Left ventricle myocardium superior (tissue), 1 donor: ENCODE results near the gene VANGL2. TPM values are rescaled to one million over a fixed set of nuclear protein-coding genes. Genes with fewer than 3 reads are reported as not detected.

ENCODE experiments used
- ATAC-seq: fragments of 200-7000 bp; cut with Tn5 transposase; one replicate; pipeline ENCODE4 v1.9.1; 2020; ENCODE audit warnings: mild to moderate bottlenecking, moderate library complexity
- DNase-seq: peaks from one replicate; pipeline ENCODE4 v3.0.0-alpha.2; 2020
- intact Hi-C: fragments of 100-400 bp; cut with micrococcal nuclease; formaldehyde crosslinking; loops from one replicate; pipeline ENCODE4 v1.11.0; 2022
- total RNA-seq: library from RNA; stranded (reverse); fragmentation: NEBNext Ultra II Directional; extraction: Animal tissue kit (Norgen Biotek cat#: 25700); gene quantifications from one replicate; pipeline ENCODE4 v1.2.1, GENCODE V29; 2021
- donor health status: DM: no; HTN: yes; CAD: no; lungs with severe emphysema.

VANGL2 gene
- total RNA-seq, 1 donor from 2014 or later, result 2.6 TPM

- ATAC-seq (no peak), DNase-seq (no peak)
- intact Hi-C loops, result no loop called here
Observed at GRCh38 chr1:160401487-160401805, 1.1 kb downstream of the VANGL2 start.

DNA sequence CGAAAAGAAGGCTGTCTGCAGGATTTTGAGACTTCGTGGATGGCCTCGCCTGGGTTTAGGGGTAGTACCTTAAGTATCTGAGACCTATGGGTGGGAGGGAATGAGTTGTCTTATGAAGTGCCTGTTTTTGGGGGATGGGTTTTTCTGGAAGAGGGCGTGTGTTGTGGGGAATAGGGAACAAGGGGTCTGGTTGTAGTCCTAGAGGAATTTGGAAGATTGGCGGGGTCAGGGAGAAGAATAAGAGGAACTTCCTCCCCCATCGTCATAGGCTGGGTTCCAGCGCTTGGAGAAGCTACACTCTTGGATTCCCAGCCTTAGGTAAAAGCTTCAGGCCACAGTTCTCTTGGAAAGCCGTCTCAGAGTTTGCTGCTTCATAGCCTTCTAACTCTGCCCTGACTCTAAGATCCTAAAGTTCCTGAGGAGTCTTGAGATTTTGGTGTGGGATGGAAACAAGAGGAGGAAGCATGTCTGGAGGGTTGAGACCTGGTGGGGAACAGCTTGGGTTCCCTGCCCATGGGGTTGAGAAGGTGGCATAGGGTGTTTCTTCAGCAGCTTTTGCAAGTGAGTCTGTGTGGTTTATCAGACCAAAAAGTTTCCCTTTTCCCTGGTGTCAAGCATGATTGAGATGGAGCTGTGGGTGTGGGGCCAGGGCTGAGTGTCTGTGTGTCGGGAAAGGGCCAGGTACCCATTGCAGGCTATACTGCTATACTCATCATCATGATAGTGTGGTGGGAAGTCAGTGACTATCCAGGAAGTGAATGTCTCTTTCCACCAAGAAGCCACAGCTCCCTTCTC, 1.8 kb downstream of the VANGL2 start:
- no peak for ATAC-seq
- DNase-seq, result no peak
- intact Hi-C loops, result no loop called here

GRCh38 chr1:160403244-160403643, 2.9 kb downstream of the VANGL2 start:
- ATAC-seq (no peak), DNase-seq (no peak)
- intact Hi-C loops, result no loop called here

- ATAC-seq (no peak), DNase-seq (no peak)
- intact Hi-C loops, result no loop called here
Observed at GRCh38 chr1:160404094-160404493, 3.7 kb downstream of the VANGL2 start.

DNA sequence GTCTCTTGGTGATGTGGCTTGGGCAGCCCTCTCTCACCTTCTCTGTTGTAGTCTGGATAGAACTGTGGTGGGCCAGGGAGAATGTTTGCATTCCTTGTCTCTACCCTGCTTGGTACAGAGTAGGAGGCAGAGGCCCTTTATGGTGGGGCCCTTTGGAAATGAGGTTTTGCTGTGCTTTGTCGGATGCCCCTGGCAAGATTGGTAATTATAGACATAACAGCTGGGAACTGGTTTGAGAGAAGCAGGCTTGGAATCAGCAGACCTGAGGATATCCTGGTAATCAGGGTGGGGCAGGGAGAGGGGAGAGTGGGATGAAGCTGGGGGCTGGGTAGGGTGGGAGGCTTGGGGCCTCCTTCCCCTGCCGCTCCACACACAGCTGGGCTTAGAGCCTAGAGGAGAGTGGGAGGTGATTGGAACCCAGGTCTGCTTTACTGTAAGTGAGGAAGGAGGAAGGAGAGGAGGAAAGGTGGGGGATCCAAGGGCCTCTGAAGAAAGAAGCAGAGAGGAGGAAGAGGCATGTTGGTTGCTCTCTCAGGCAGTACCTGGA, 5.0 kb downstream of the VANGL2 start:
- DNase-seq (no peak), ATAC-seq (no peak)
- intact Hi-C loops, result no loop called here

DNA sequence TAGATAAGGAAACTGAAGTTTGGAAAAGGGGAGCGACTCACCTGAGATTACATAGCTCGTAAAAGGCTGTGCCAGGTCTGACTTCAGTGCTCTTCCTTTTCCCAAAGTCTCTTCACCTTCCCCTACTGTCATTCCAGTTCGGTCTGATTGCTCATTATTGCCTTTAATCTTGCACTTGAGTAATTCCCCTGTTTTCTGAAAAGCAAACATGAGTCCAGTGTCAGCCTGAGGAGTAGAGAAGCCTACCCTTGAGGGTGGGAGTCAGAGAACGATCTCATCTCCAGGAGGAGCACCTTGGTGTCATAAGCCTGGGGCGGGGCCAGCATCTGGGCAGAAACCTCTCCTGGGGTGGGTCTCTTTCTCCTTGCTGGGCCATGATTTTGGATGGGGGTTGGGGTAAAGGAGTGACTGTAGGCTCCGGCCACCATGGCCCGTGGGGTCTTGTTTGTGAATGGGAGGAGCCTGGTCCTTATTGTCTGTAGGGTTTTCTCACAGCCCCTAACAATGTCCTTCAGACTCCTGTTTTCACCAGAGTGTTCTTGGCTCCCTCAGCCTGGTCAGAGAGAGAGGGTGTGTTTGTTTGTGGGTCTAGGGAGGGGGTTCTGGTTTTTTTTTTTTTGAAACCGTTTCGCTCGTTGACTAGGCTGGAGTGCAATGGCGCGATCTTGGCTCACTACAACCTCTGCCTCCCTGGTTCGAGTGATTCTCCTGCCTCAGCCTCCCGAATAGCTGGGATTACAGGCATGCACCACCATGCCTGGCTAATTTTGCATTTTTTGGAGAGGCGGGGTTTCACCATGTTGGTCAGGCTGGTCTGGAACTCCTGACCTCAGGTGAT, 6.0 kb downstream of the VANGL2 start:
- DNase-seq (no peak), ATAC-seq (no peak)
- intact Hi-C loops, result no loop called here

DNA sequence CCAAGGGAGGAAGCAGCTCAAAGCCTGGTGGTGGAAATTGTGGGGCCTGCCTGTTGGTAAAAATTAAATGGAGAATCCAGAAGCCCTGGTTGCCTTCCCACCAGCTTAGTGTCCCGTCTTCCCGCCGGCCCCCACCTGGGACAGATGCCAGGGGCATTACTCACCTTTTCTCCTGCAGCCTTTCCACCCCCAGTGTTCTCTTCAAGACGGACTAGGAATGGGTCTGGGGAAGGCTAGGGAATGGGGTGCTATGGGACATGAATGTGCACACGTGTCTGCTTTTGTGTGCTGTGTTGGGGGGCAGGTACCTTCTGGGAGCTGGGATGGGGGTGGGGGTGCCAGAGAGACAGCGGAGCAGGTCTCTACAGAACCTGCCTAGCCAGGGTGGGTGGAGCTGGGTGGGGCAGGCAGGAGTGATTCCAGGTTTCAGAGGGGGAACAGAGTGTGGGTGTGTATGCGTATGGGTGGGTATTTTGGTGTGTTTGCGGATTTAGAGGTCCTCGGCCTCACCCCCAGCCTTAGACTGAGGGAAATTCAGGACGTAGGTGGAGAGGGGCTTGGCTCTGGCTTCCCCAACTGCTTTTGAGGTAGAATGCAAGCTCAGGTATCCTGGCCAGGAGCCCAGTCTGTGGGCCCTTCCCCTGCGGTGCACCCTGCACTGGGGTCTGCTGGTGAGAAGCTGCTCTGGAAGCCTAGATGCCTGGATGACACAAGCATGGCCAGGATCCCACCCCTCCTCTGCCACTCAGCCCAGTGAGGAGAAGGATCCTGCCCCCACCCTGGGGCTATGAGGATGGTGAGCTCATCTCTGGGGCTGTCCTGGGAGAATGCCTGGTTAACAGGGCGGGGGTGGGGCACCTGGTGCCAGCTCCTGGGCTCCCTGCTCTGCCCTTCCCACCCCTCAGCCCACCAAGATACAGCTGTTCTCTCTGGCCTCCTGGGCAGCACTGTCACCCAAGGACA, 7.8 kb downstream of the VANGL2 start:
- no peak for DNase-seq
- intact Hi-C loops, result no loop called here
- ATAC-seq, result no peak

GRCh38 chr1:160408864-160409263, 8.5 kb downstream of the VANGL2 start:
- ATAC-seq (no peak), DNase-seq (no peak)
- intact Hi-C loops, result no loop called here

- DNase-seq, result no peak
- ATAC-seq, result no peak
- intact Hi-C loops, result no loop called here
Observed at GRCh38 chr1:160409486-160409885, 9.1 kb downstream of the VANGL2 start.

DNA sequence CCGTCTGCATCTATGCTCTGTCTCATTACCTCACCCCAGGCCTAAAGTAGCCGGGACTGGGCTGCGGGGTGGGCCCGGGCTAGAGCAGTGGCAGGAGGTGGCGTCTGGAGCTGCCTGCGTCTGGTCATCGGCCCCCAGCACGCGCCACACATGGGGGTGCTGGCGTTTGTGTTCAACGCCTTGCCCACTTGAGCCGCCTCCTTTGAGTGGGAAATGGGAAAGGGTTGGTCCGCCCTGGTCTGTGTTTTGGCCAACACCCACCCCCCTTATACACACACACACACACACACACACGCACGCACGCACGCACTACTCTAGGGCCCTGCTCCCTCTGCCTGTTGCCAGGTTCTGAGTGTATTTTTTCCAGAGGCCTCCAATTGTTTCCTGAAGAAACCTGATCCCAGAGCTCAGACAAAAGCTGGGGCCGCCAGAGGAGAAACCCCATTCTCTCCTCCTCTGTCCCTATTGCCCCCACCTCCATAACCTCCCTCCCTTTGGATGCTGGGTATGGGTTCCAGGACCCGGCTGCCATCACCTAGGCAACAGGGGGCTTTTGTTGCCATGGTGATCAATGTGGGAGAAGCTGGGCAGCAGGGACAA, 10.1 kb downstream of the VANGL2 start:
- intact Hi-C loops, result no loop called here
- no peak for ATAC-seq

GRCh38 chr1:160411271-160412027, 11.1 kb downstream of the VANGL2 start:
- intact Hi-C loops, result no loop called here
- DNase-seq, result no peak
- peak; percentile 54 for ATAC-seq

More for the DNA sequence above, 10.1 kb downstream of the VANGL2 start:
- DNase-seq, result no peak

DNA sequence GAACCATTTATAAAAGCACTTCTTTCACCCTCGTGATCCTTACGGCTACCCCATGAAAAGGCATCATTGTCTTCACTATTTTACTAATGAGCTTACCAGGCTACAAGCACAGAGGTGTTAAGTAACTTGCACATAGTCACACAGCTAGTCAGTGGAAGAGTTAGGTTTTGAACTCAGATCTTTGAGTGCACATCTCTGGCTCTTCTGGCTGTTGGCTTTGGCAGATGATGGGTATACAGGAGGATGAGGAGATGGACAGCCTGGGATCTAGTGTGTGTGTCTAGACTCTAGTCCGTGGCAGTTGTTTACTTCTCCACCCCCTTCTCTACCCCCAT, 11.6 kb downstream of the VANGL2 start:
- intact Hi-C loops, result no loop called here
- ATAC-seq (no peak), DNase-seq (no peak)

GRCh38 chr1:160413716-160414115, 13.4 kb downstream of the VANGL2 start:
- ATAC-seq, result no peak
- intact Hi-C loops, result no loop called here
- DNase-seq, result no peak

- intact Hi-C loops, result no loop called here
- no peak for ATAC-seq
- DNase-seq, result no peak
Observed at GRCh38 chr1:160414881-160415280, 14.5 kb downstream of the VANGL2 start.

GRCh38 chr1:160415696-160416290, 15.4 kb downstream of the VANGL2 start:
- no peak for ATAC-seq
- no peak for DNase-seq
- intact Hi-C loops, result no loop called here

DNA sequence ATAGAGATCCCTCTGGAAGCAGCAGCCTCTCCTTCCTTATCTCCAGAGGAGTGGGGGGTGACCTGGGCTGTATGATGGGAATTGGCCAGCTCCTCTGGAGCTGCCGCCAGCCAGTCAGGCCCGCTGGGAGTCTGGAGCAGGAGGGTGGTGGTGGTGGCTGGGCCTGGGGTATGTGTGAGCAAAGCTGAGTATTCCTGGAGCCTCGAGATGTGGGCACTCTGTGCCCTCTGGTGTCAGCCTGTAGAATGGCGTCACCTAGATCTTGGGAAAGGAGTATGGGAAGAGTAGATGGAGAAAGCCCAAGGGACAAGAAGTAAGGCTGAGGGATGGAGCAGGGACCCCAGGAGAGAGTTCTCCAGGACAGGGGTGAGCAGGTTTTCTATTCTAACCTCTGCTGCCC, 16.0 kb downstream of the VANGL2 start:
- intact Hi-C loops, result no loop called here
- DNase-seq, result no peak
- ATAC-seq, result no peak

GRCh38 chr1:160418483-160418882, 18.1 kb downstream of the VANGL2 start:
- intact Hi-C loops, result no loop called here
- DNase-seq (no peak), ATAC-seq (no peak)
